GM10266 (cell line): ENCODE results near the gene TENM3.

Experiments used
- DNase-seq: peaks from one replicate; pipeline ENCODE4 v3.0.0; 2012; ENCODE audit errors: extremely low spot score
- TF ChIP-seq, protein P1 (sequence below): IDR thresholded peaks from 2 replicates; pipeline ENCODE4 v1.5.1; 2012; ENCODE audit warnings: mild to moderate bottlenecking, low read depth; ENCODE audit not compliant: control insufficient read depth, insufficient read depth; ENCODE audit errors: missing control alignments

TENM3 gene

DNA sequence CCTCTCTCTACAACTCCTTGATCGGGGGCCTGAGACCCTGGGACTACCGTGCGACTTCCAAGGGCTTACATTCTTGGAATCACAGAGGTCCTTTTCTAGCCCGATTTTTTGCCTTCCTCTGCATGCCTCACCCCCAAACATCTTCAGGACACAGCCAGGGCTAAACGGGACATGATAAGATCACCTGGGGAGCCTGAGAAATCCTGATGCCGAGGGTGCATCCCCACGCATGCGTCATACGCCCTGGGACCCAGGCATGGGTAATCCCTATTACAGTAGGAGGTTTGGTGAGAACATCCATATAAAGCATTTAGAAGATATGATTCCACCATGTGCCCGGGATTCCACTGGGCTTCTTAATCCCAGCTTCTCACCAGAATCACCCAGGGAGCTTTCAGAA, 596.9 kb downstream of the TENM3 start:
- TF ChIP-seq, protein P1, sequence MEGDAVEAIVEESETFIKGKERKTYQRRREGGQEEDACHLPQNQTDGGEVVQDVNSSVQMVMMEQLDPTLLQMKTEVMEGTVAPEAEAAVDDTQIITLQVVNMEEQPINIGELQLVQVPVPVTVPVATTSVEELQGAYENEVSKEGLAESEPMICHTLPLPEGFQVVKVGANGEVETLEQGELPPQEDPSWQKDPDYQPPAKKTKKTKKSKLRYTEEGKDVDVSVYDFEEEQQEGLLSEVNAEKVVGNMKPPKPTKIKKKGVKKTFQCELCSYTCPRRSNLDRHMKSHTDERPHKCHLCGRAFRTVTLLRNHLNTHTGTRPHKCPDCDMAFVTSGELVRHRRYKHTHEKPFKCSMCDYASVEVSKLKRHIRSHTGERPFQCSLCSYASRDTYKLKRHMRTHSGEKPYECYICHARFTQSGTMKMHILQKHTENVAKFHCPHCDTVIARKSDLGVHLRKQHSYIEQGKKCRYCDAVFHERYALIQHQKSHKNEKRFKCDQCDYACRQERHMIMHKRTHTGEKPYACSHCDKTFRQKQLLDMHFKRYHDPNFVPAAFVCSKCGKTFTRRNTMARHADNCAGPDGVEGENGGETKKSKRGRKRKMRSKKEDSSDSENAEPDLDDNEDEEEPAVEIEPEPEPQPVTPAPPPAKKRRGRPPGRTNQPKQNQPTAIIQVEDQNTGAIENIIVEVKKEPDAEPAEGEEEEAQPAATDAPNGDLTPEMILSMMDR = no peak
- no peak for DNase-seq

DNA sequence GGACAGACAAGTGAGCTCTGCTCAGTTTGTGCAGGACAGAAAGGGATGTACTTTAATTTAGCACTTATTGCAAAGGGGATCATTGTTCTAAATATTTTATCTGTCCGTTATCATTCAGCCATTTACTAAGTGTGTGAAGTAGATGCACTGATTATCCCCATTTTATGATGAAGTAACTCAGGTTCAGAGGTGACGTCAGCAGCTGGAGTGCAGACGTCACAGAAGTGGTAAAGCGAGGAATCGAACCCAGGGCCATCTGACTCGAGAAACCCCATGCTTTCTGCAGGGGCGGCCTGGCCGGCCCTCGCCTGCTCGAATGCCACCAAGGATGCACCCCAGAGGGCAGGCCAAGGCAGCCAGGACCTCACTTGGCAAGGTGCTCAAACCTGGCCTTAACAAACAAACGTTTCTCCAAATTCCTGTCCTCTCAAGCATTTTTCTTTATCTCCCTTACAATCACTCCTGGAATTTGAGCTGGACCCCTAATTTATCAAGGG, 599.0 kb downstream of the TENM3 start:
- no peak for DNase-seq
- TF ChIP-seq, protein P1 = no peak

DNA sequence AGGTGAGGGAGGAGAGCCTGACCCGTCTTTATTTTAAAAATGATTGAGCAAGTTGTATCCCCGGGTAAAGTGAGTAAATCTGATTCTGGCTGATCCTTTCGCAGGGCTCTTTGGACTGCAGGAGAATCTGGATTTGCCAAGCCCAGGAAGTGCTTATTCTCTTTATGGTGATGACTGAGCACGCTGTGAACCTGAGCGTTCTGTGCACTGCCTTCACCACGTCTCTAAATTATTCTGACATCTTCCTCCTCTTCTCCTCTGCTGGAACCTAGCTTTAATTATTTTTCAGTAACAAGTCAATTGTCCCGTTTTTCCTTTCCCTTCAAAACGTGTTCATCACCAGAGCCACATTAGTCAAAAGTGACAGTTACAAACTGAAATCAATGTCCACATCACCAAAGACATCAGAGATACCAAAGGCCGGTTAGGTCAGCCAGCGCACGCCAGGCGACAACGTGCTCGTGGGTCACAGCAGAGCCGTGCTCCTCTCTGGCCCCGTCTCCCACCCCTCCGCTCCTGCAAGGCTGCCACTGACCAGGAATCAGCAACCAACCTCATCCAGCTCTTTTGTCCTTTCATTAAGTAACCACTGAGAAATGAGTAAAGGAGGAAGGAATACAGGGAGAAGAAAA, 599.7 kb downstream of the TENM3 start:
- DNase-seq = no peak
- TF ChIP-seq, protein P1 = no peak

DNA sequence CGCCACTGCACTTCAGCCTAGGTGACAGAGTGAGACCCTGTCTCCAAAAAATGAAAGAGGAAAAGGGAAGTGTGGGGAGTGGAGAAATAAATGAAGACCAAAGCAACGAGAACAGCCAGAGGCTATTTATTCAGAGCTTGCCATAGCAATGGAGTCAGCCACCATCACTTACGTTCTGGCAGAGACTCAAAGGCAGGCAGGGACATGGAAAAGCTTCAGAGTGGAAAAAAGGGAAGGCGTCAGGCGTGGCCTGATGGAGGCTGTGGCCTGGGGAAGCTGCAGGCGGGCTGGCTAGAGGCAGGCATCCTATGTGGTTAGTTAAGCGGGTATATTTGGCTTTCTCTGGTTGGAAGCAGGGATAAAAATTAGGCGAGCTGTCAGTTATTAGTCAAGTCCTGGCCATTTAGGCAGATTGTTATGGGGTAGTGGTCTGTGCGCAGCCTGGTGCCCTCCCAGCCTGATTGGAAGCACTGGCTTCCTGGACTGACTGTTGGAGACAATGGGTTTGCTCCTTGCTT, 600.7 kb downstream of the TENM3 start:
- no peak for DNase-seq
- TF ChIP-seq, protein P1 = no peak

DNA sequence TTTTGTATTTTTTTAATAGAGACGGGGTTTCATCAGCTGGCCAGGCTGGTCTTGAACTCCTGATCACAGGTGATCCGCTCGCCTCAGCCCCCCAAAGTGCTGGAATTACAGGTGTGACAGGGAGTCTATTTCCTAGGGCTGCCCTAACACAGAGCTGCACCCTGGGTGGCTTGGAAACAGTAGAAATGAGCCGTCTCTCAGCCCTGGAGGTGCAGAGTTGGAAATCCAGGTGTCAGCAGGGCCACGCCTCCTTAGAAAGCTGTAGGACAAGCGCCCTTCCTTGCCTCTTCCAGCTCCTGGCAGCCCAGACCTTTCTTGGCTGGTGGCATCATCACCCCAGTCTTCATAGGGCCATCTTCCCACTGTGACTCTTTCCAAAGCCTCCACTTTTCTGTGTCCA, 602.4 kb downstream of the TENM3 start:
- no peak for DNase-seq
- TF ChIP-seq, protein P1 = no peak

DNA sequence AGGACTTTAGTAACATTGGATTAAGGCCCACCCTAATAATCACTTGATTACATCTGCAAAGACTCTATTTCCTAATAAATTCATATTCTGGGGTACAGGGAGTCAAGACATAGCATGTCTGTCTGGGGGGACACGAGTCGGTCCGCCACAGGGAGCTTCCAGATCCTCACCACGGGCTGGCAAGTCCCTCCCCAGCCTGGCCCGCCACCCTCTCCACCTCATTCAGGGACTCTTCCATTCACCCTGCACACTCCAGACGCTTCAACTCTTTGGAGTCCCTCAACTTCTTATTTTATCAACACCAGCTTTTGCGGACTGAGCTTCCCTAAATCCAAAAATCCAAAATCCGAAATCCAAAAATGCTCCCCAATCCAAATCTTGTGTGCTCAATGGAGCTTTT, 602.8 kb downstream of the TENM3 start:
- no peak for DNase-seq
- TF ChIP-seq, protein P1 = no peak
